H9 (cell line): ENCODE data around the gene IL17F. TPM values are rescaled to one million over a fixed set of nuclear protein-coding genes. Genes with fewer than 3 reads are reported as not detected.

Experiments used
- DNase-seq: peaks from one replicate; pipeline ENCODE4 v3.0.0-alpha.2; 2017
- H2AFZ ChIP-seq: one replicate; pipeline ENCODE4 v1.6.1; 2013; ENCODE audit warnings: mild to moderate bottlenecking, low read length, control low read depth, moderate library complexity
- H2AK5ac ChIP-seq: 2 replicates; pipeline ENCODE4 v1.6.1; 2013; ENCODE audit warnings: low read length, control low read depth, mixed read lengths; ENCODE audit not compliant: insufficient read length
- H2BK120ac ChIP-seq: one replicate; pipeline ENCODE4 v1.6.1; 2013; ENCODE audit warnings: low read depth, mild to moderate bottlenecking, low read length, control low read depth, inconsistent platforms; ENCODE audit not compliant: poor library complexity, severe bottlenecking
- H2BK12ac ChIP-seq: 2 replicates; pipeline ENCODE4 v1.6.1; 2013; ENCODE audit warnings: low read length, control low read depth, mixed read lengths, low read depth; ENCODE audit not compliant: insufficient read length
- H2BK15ac ChIP-seq: 2 replicates; pipeline ENCODE4 v1.6.1; 2013; ENCODE audit warnings: low read depth, low read length, control low read depth
- H2BK20ac ChIP-seq: one replicate; pipeline ENCODE4 v1.6.1; 2013; ENCODE audit warnings: low read depth, mild to moderate bottlenecking, low read length, control low read depth, inconsistent platforms; ENCODE audit not compliant: poor library complexity, severe bottlenecking
- H2BK5ac ChIP-seq: 2 replicates; pipeline ENCODE4 v1.6.1; 2013; ENCODE audit warnings: low read length, control low read depth, mixed read lengths; ENCODE audit not compliant: insufficient read length
- H3K14ac ChIP-seq: 2 replicates; pipeline ENCODE4 v1.6.1; 2013; ENCODE audit warnings: low read length, control low read depth; ENCODE audit not compliant: insufficient read depth
- H3K18ac ChIP-seq: 2 replicates; pipeline ENCODE4 v1.6.1; 2013; ENCODE audit warnings: low read depth, mild to moderate bottlenecking, mixed read lengths, low read length, control low read depth; ENCODE audit not compliant: insufficient read length
- H3K23ac ChIP-seq: 2 replicates; pipeline ENCODE4 v1.6.1; 2013; ENCODE audit warnings: low read length, control low read depth, mixed read lengths, low read depth; ENCODE audit not compliant: insufficient read length
- H3K23me2 ChIP-seq: 2 replicates; pipeline ENCODE4 v1.6.1; 2013; ENCODE audit warnings: low read depth, mild to moderate bottlenecking, mixed read lengths, low read length, control low read depth; ENCODE audit not compliant: insufficient read length, poor library complexity, severe bottlenecking
- H3K27ac ChIP-seq: 2 replicates; pipeline ENCODE4 v1.5.1; 2013; ENCODE audit warnings: low read length, control low read depth, mixed read lengths, low read depth; ENCODE audit not compliant: insufficient read length
- H3K27me3 ChIP-seq: 2 replicates; pipeline ENCODE4 v1.6.1; 2013; ENCODE audit warnings: low read length, control low read depth, inconsistent platforms; ENCODE audit not compliant: insufficient read depth
- H3K4ac ChIP-seq: 2 replicates; pipeline ENCODE4 v1.6.1; 2013; ENCODE audit warnings: low read depth, mild to moderate bottlenecking, control low read depth, inconsistent platforms, low read length, moderate library complexity
- H3K4me1 ChIP-seq: 2 replicates; pipeline ENCODE4 v1.6.1; 2013; ENCODE audit warnings: low read length, control low read depth, inconsistent platforms; ENCODE audit not compliant: insufficient read depth
- H3K4me2 ChIP-seq: 2 replicates; pipeline ENCODE4 v1.6.1; 2013; ENCODE audit warnings: low read length, control low read depth, mixed read lengths; ENCODE audit not compliant: insufficient read length, insufficient read depth
- H3K56ac ChIP-seq: 2 replicates; pipeline ENCODE4 v1.6.1; 2013; ENCODE audit warnings: low read depth, mild to moderate bottlenecking, mixed read lengths, low read length, control low read depth; ENCODE audit not compliant: insufficient read length
- H3K79me1 ChIP-seq: 2 replicates; pipeline ENCODE4 v1.6.1; 2013; ENCODE audit warnings: low read depth, mild to moderate bottlenecking, moderate library complexity, low read length, control low read depth, inconsistent platforms; ENCODE audit not compliant: insufficient read depth, poor library complexity, severe bottlenecking
- H3K79me2 ChIP-seq: 2 replicates; pipeline ENCODE4 v1.6.1; 2013; ENCODE audit warnings: low read length, control low read depth, inconsistent platforms; ENCODE audit not compliant: insufficient read depth
- H3K9ac ChIP-seq: 2 replicates; pipeline ENCODE4 v1.6.1; 2013; ENCODE audit warnings: low read length, control low read depth, mixed read lengths; ENCODE audit not compliant: insufficient read length; ENCODE audit errors: extremely low read depth
- H3K9me3 ChIP-seq: one replicate; pipeline ENCODE4 v1.6.1; 2013; ENCODE audit warnings: low read depth, low read length, inconsistent platforms; ENCODE audit not compliant: control insufficient read depth
- H3T11ph ChIP-seq: one replicate; pipeline ENCODE4 v1.6.1; 2013; ENCODE audit warnings: mild to moderate bottlenecking, low read length, control low read depth, inconsistent platforms
- H4K20me1 ChIP-seq: one replicate; pipeline ENCODE4 v1.6.1; 2013; ENCODE audit not compliant: control insufficient read depth, insufficient read length, insufficient read depth
- H4K5ac ChIP-seq: 2 replicates; pipeline ENCODE4 v1.6.1; 2013; ENCODE audit warnings: low read depth, mild to moderate bottlenecking, mixed read lengths, low read length, control low read depth; ENCODE audit not compliant: insufficient read length
- H4K8ac ChIP-seq: replicated peaks from 2 replicates; pipeline ENCODE4 v1.6.1; 2013; ENCODE audit warnings: low read length, control low read depth, mixed read lengths, low read depth; ENCODE audit not compliant: insufficient read length
- H4K91ac ChIP-seq: 2 replicates; pipeline ENCODE4 v1.6.1; 2013; ENCODE audit warnings: low read depth, mild to moderate bottlenecking, moderate library complexity, mixed read lengths, low read length, control low read depth; ENCODE audit not compliant: insufficient read length
- H3K27ac Mint-ChIP-seq, 3 experiments: 2 replicates in 2 of 3; 3 replicates in 1 of 3; pipeline ENCODE4 v1.8.0; 2020 to 2021; ENCODE audit warnings: mixed read lengths in 3 of 3, mild to moderate bottlenecking in 1 of 3, moderate library complexity in 1 of 3
- H3K27me3 Mint-ChIP-seq: 2 replicates; pipeline ENCODE4 v1.8.0; 2021; ENCODE audit warnings: low read depth, mild to moderate bottlenecking, moderate library complexity, mixed read lengths
- H3K36me3 Mint-ChIP-seq, 3 experiments: 2 replicates in 2 of 3; 3 replicates in 1 of 3; pipeline ENCODE4 v1.8.0; 2020 to 2021; ENCODE audit warnings: low read depth in 3 of 3, mixed read lengths in 3 of 3; ENCODE audit not compliant: insufficient read depth in 1 of 3
- H3K4me1 Mint-ChIP-seq, 2 experiments: 2 replicates each; pipeline ENCODE4 v1.8.0; 2020; ENCODE audit warnings: mixed read lengths in 2 of 2
- H3K4me3 Mint-ChIP-seq, 2 experiments: 2 replicates in 1 of 2; 3 replicates in 1 of 2; pipeline ENCODE4 v1.8.0; 2020 to 2021; ENCODE audit warnings: mild to moderate bottlenecking in 2 of 2, mixed read lengths in 2 of 2, moderate library complexity in 1 of 2
- H3K9me3 Mint-ChIP-seq, 2 experiments: 2 replicates in 1 of 2; 3 replicates in 1 of 2; pipeline ENCODE4 v1.8.0; 2020; ENCODE audit warnings: mild to moderate bottlenecking in 2 of 2, mixed read lengths in 2 of 2, moderate library complexity in 1 of 2
- CTCF ChIP-seq: fragments of 200-600 bp; sonication (generic); conservative IDR thresholded peaks from 3 replicates; pipeline ENCODE4 v1.8.0; 2021; ENCODE audit warnings: antibody characterized with exemption, mild to moderate bottlenecking
- total RNA-seq: library from RNA; stranded (reverse); gene quantifications from 2 replicates; pipeline ENCODE4 v1.2.1, GENCODE V29; 2021

IL17F gene
- total RNA-seq, 1 experiment from 2014 or later = not detected

DNA sequence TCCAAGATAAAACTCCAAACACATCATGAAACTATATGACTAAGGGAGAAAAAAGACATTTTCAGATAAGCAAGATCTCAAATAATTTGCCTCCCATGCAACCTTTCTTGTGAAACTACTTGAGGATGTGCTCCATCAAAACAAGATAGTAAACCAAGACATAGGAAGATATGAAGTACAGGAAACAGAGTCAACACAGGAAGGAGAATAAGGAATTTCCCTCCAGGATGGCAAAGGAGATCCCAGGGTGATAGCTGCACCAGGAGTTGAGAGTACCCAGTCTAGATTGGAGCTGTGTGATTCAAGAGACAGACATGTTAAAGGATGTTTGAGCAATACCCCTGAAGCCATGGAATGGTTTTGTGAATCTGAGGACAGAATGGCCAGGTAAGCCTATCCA lies 42.8 kb downstream of the IL17F start:
- Histone ChIP-seq H4K8ac (no peak overlapping the region), H2BK12ac (no peak overlapping the region), H3K27ac (no peak overlapping the region), H3K9ac (no peak overlapping the region), H4K91ac (no peak overlapping the region), H3K23me2 (no peaks in the 10 kb centered on the region), H3K4me2 (no peak overlapping the region), H3K79me2 (no peaks in the 10 kb centered on the region), H2BK5ac (no peak overlapping the region), H3T11ph (no peak overlapping the region), H2AFZ (no peak overlapping the region), H3K18ac (no peak overlapping the region), H2BK15ac (no peak overlapping the region), H2BK20ac (no peak overlapping the region), H4K5ac (no peak overlapping the region), H4K20me1 (no peaks in the 10 kb centered on the region), H2AK5ac (no peak overlapping the region), H3K56ac (no peak overlapping the region), H3K4ac (no peak overlapping the region), H3K9me3 (peaks cover 7% of the 10 kb centered on the region), H3K4me1 (no peaks in the 10 kb centered on the region), H3K27me3 (no peaks in the 10 kb centered on the region), H3K23ac (no peak overlapping the region), H3K14ac (no peak overlapping the region), H2BK120ac (no peak overlapping the region), H3K79me1 (no peaks in the 10 kb centered on the region)
- Mint-ChIP-seq H3K4me1 (no peaks in the 10 kb centered on the region), H3K27me3 (peaks cover 2% of the 10 kb centered on the region; the same call in 1 of the 2 replicates), H3K36me3 (peaks cover 18 to 27% (median 26%) of the 10 kb centered on the region in 3 experiments), H3K4me3 (no peak overlapping the region), H3K27ac (no peak overlapping the region), H3K9me3 (peaks cover 30 to 41% of the 10 kb centered on the region in 2 experiments)
- no peak for TF ChIP-seq CTCF
- no peak for DNase-seq
